ENCODE data around the gene CD200R1. TPM values are rescaled to one million over a fixed set of nuclear protein-coding genes. Genes with fewer than 3 reads are reported as not detected.

CD200R1 gene
- total and polyA plus RNA-seq, 4 donors = 0.35 to 3.3 (median 1.7) TPM

GRCh38 chr3:113002037-113002436, 27.1 kb upstream of the CD200R1 start:
- no peak for DNase-seq (ENCODE audit: low read depth in 4 of 6, low spot score in 6 of 6)
- Histone ChIP-seq H3K9me3 (ENCODE audit: control insufficient read depth, insufficient read depth, low read length) (no peaks in the 10 kb centered on the region), H3K4me1 (ENCODE audit: control insufficient read depth, insufficient read depth, low read length) (no peaks in the 10 kb centered on the region), H3K36me3 (ENCODE audit: control insufficient read depth, insufficient read depth, low read length) (peaks cover 10% of the 10 kb centered on the region), H3K4me3 (ENCODE audit: low read depth, low read length) (no peak overlapping the region), H3K27ac (ENCODE audit: low read depth, low read length) (no peak overlapping the region), H3K27me3 (ENCODE audit: control insufficient read depth, insufficient read depth, low read length) (no peaks in the 10 kb centered on the region)

- no CpG with 5 or more reads among the region's 4 CpGs for WGBS (ENCODE audit: insufficient coverage)
- Histone ChIP-seq H3K27ac (ENCODE audit: low read depth, low read length) (no peak overlapping the region), H3K4me3 (ENCODE audit: low read depth, low read length) (no peak overlapping the region), H3K36me3 (ENCODE audit: control insufficient read depth, insufficient read depth, low read length) (peaks cover 10% of the 10 kb centered on the region), H3K9me3 (ENCODE audit: control insufficient read depth, insufficient read depth, low read length) (no peaks in the 10 kb centered on the region), H3K27me3 (ENCODE audit: control insufficient read depth, insufficient read depth, low read length) (no peaks in the 10 kb centered on the region), H3K4me1 (ENCODE audit: control insufficient read depth, insufficient read depth, low read length) (no peaks in the 10 kb centered on the region)
- no peak for DNase-seq (ENCODE audit: low read depth in 4 of 6, low spot score in 6 of 6)
Measured at GRCh38 chr3:113000691-113001090, 25.8 kb upstream of the CD200R1 start.

- no peak overlapping the region for H3K27ac ChIP-seq (ENCODE audit: low read depth, low read length)
- H3K4me3 ChIP-seq (ENCODE audit: low read depth, low read length) = no peak overlapping the region
- no peaks in the 10 kb centered on the region for H3K9me3 ChIP-seq (ENCODE audit: control insufficient read depth, insufficient read depth, low read length)
- no peak for DNase-seq (ENCODE audit: low read depth in 4 of 6, low spot score in 6 of 6)
- H3K36me3 ChIP-seq (ENCODE audit: control insufficient read depth, insufficient read depth, low read length) = peaks cover 4% of the 10 kb centered on the region
- no CpG with 5 or more reads among the region's 4 CpGs for WGBS (ENCODE audit: insufficient coverage)
- no peaks in the 10 kb centered on the region for H3K4me1 ChIP-seq (ENCODE audit: control insufficient read depth, insufficient read depth, low read length)
- no peaks in the 10 kb centered on the region for H3K27me3 ChIP-seq (ENCODE audit: control insufficient read depth, insufficient read depth, low read length)
Measured at GRCh38 chr3:112995800-112996199, 20.9 kb upstream of the CD200R1 start.

GRCh38 chr3:112990672-112991602, 16.0 kb upstream of the CD200R1 start, which contains the start of gene GTPBP8:
Gene GTPBP8 (plus strand): TSS chr3:112990984. CDS start chr3:112991000, 16 bp downstream.
- H3K4me1 ChIP-seq (ENCODE audit: control insufficient read depth, insufficient read depth, low read length) = no peaks in the 10 kb centered on the region
- H3K4me3 ChIP-seq (ENCODE audit: low read depth, low read length) = peak within 1 kb of the TSS; percentile 88
- DNase-seq (ENCODE audit: low read depth in 4 of 6, low spot score in 6 of 6) = peak; percentile 80 to 98 (median 86)
- no peaks in the 10 kb centered on the region for H3K27me3 ChIP-seq (ENCODE audit: control insufficient read depth, insufficient read depth, low read length)
- H3K36me3 ChIP-seq (ENCODE audit: control insufficient read depth, insufficient read depth, low read length) = no peaks in the 10 kb centered on the region
- H3K9me3 ChIP-seq (ENCODE audit: control insufficient read depth, insufficient read depth, low read length) = no peaks in the 10 kb centered on the region
- WGBS (ENCODE audit: insufficient coverage) = 1% methylated on average over 52 of the region's 70 CpGs
- H3K27ac ChIP-seq (ENCODE audit: low read depth, low read length) = peak within 1 kb of the TSS; percentile 93

GRCh38 chr3:112987710-112988334, 12.9 kb upstream of the CD200R1 start:
- H3K36me3 ChIP-seq (ENCODE audit: control insufficient read depth, insufficient read depth, low read length) = no peaks in the 10 kb centered on the region
- 93% methylated on average over 6 of the region's 9 CpGs for WGBS (ENCODE audit: insufficient coverage)
- H3K9me3 ChIP-seq (ENCODE audit: control insufficient read depth, insufficient read depth, low read length) = no peaks in the 10 kb centered on the region
- H3K4me1 ChIP-seq (ENCODE audit: control insufficient read depth, insufficient read depth, low read length) = no peaks in the 10 kb centered on the region
- H3K27ac ChIP-seq (ENCODE audit: low read depth, low read length) = no peak overlapping the region
- H3K4me3 ChIP-seq (ENCODE audit: low read depth, low read length) = no peak overlapping the region
- no peaks in the 10 kb centered on the region for H3K27me3 ChIP-seq (ENCODE audit: control insufficient read depth, insufficient read depth, low read length)
- DNase-seq (ENCODE audit: low read depth in 4 of 6, low spot score in 6 of 6) = no peak

- H3K9me3 ChIP-seq (ENCODE audit: control insufficient read depth, insufficient read depth, low read length) = no peaks in the 10 kb centered on the region
- 77% methylated on average over 2 of the region's 2 CpGs for WGBS (ENCODE audit: insufficient coverage)
- no peaks in the 10 kb centered on the region for H3K36me3 ChIP-seq (ENCODE audit: control insufficient read depth, insufficient read depth, low read length)
- H3K27ac ChIP-seq (ENCODE audit: low read depth, low read length) = peak overlapping the region; percentile 11
- H3K4me1 ChIP-seq (ENCODE audit: control insufficient read depth, insufficient read depth, low read length) = no peaks in the 10 kb centered on the region
- no peak overlapping the region for H3K4me3 ChIP-seq (ENCODE audit: low read depth, low read length)
- peak in 3 of 6 donors; percentile 5 to 49 (median 47) for DNase-seq (ENCODE audit: low read depth in 4 of 6, low spot score in 6 of 6)
- H3K27me3 ChIP-seq (ENCODE audit: control insufficient read depth, insufficient read depth, low read length) = no peaks in the 10 kb centered on the region
Measured at GRCh38 chr3:112984485-112984884, 9.6 kb upstream of the CD200R1 start.

- WGBS (ENCODE audit: insufficient coverage) = no CpG with 5 or more reads among the region's 1 CpG
- H3K9me3 ChIP-seq (ENCODE audit: control insufficient read depth, insufficient read depth, low read length) = no peaks in the 10 kb centered on the region
- H3K4me3 ChIP-seq (ENCODE audit: low read depth, low read length) = no peak overlapping the region
- no peaks in the 10 kb centered on the region for H3K36me3 ChIP-seq (ENCODE audit: control insufficient read depth, insufficient read depth, low read length)
- no peak for DNase-seq (ENCODE audit: low read depth in 4 of 6, low spot score in 6 of 6)
- H3K27ac ChIP-seq (ENCODE audit: low read depth, low read length) = no peak overlapping the region
- H3K27me3 ChIP-seq (ENCODE audit: control insufficient read depth, insufficient read depth, low read length) = no peaks in the 10 kb centered on the region
- H3K4me1 ChIP-seq (ENCODE audit: control insufficient read depth, insufficient read depth, low read length) = no peaks in the 10 kb centered on the region
Measured at GRCh38 chr3:112982710-112983109, 7.8 kb upstream of the CD200R1 start.

- no peak overlapping the region for H3K27ac ChIP-seq (ENCODE audit: low read depth, low read length)
- no peak overlapping the region for H3K4me3 ChIP-seq (ENCODE audit: low read depth, low read length)
- no peaks in the 10 kb centered on the region for H3K36me3 ChIP-seq (ENCODE audit: control insufficient read depth, insufficient read depth, low read length)
- H3K9me3 ChIP-seq (ENCODE audit: control insufficient read depth, insufficient read depth, low read length) = no peaks in the 10 kb centered on the region
- 40% methylated on average over 1 of the region's 1 CpG for WGBS (ENCODE audit: insufficient coverage)
- no peaks in the 10 kb centered on the region for H3K4me1 ChIP-seq (ENCODE audit: control insufficient read depth, insufficient read depth, low read length)
- no peaks in the 10 kb centered on the region for H3K27me3 ChIP-seq (ENCODE audit: control insufficient read depth, insufficient read depth, low read length)
- no peak for DNase-seq (ENCODE audit: low read depth in 4 of 6, low spot score in 6 of 6)
Measured at GRCh38 chr3:112980080-112980479, 5.2 kb upstream of the CD200R1 start.

- no peak overlapping the region for H3K27ac ChIP-seq (ENCODE audit: low read depth, low read length)
- no peaks in the 10 kb centered on the region for H3K27me3 ChIP-seq (ENCODE audit: control insufficient read depth, insufficient read depth, low read length)
- peak in 4 of 6 donors; percentile 32 to 84 (median 52) for DNase-seq (ENCODE audit: low read depth in 4 of 6, low spot score in 6 of 6)
- H3K4me3 ChIP-seq (ENCODE audit: low read depth, low read length) = no peak overlapping the region
- no peaks in the 10 kb centered on the region for H3K9me3 ChIP-seq (ENCODE audit: control insufficient read depth, insufficient read depth, low read length)
- no peaks in the 10 kb centered on the region for H3K4me1 ChIP-seq (ENCODE audit: control insufficient read depth, insufficient read depth, low read length)
- WGBS (ENCODE audit: insufficient coverage) = no CpG with 5 or more reads among the region's 1 CpG
- no peaks in the 10 kb centered on the region for H3K36me3 ChIP-seq (ENCODE audit: control insufficient read depth, insufficient read depth, low read length)
Measured at GRCh38 chr3:112979244-112979832, 4.4 kb upstream of the CD200R1 start.

Data from spinal cord (tissue), 10 donors.